ENCODE results near the gene GPC6.

DNA sequence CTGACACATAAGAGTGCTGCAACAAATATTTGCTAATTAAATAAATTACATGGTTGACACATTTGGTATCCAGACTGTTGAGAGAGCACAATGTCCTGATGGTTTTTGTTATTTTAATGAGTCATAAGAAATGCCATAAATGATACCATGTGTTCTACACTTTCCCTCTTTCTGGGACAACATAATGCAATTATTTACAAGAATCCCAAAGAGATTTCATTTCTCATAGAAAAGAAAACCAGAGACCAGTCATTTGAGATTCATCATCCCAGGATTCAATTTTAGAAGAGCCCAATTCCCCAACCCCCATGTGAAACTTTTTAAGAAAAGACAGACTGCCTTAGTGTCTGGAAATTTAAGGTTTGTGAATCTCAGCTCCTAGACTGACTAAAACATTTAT lies 853.3 kb downstream of the GPC6 start:
- TF ChIP-seq, protein P1, sequence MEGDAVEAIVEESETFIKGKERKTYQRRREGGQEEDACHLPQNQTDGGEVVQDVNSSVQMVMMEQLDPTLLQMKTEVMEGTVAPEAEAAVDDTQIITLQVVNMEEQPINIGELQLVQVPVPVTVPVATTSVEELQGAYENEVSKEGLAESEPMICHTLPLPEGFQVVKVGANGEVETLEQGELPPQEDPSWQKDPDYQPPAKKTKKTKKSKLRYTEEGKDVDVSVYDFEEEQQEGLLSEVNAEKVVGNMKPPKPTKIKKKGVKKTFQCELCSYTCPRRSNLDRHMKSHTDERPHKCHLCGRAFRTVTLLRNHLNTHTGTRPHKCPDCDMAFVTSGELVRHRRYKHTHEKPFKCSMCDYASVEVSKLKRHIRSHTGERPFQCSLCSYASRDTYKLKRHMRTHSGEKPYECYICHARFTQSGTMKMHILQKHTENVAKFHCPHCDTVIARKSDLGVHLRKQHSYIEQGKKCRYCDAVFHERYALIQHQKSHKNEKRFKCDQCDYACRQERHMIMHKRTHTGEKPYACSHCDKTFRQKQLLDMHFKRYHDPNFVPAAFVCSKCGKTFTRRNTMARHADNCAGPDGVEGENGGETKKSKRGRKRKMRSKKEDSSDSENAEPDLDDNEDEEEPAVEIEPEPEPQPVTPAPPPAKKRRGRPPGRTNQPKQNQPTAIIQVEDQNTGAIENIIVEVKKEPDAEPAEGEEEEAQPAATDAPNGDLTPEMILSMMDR (conservative IDR thresholded peaks at IDR 0.05; ENCODE audit: low read length) = no peak
- TF ChIP-seq EZH2phosphoT487 (IDR thresholded peaks at IDR 0.05; ENCODE audit: borderline replicate concordance) = no peak
